Activated T-helper 1 cell treated with Interleukin-2 at 50 U/mL for 16 hours (primary cell): Measurements from ENCODE around the gene SNRNP25.

ENCODE experiments used
- DNase-seq: peaks from one replicate; pipeline ENCODE4 v3.0.0-alpha.2; 2020; ENCODE audit warnings: low read depth

SNRNP25 gene

DNA sequence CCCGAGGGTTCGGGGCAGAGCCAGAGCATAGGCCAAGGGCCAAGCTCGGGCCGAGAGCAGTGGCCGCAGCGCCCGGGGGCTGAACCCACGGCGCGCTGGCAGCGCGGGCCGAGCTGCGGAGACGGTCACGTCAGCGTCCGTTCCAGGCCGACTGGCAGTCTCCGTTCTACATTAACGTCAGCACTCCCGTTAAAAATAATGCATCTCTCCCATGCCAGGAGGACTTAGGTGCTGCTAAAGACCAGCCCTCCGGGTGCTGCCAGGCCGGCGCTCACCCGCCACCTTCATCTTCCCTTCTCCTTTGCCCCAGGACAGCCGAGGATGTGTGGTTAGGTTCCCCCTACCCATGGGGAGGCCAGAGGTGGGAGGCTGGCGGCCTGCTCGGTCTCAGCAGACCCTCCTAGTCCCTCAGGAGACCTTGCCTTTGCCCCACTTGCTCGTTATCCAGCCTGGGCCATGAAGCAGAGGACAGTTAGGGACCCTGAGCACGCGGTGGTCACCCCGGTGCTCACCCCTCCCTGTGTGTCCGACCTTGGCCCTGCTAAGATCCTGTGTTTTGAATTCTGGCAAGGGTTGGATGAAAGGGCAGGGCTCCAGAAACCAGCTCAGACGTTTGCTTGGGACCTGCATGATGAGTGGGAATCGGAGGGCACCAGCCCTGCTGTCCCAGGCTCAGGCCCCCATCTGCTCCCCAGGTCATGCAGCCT is 25.0 kb downstream of the SNRNP25 start:
- DNase-seq = no peak

DNA sequence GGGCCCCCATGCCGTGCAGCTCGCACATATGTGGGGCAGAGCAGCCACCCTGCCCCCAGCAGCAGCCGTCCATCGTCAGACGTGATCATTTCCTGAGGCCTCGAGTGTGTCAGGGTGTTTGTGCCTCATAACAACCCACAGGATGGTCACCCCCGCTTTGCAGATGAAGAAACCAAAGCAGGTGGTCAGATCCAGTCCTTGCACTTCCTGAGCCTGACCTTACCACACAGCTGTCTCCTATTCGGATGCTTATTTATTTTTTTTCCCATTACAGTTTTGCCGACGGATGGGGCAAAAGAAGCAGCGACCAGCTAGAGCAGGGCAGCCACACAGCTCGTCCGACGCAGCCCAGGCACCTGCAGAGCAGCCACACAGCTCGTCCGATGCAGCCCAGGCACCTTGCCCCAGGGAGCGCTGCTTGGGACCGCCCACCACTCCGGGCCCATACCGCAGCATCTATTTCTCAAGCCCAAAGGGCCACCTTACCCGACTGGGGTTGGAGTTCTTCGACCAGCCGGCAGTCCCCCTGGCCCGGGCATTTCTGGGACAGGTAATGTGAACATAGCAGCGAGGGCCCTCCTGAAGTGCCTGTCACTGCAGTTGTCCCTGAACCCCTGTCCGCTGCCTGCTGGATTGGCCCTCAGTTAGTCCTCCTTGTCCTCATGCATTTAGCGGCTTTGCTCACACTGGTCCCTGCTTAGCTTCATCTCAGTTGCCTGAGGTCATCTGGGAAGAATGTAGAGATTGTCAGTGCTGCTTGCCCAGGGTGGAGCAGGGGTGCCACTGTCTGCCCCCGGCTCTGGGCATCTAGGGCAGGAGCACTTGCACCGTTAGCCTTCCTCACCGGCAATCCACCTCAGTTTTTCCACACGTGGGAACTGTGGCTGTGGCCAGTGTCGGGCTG is 25.8 kb downstream of the SNRNP25 start:
- no peak for DNase-seq

DNA sequence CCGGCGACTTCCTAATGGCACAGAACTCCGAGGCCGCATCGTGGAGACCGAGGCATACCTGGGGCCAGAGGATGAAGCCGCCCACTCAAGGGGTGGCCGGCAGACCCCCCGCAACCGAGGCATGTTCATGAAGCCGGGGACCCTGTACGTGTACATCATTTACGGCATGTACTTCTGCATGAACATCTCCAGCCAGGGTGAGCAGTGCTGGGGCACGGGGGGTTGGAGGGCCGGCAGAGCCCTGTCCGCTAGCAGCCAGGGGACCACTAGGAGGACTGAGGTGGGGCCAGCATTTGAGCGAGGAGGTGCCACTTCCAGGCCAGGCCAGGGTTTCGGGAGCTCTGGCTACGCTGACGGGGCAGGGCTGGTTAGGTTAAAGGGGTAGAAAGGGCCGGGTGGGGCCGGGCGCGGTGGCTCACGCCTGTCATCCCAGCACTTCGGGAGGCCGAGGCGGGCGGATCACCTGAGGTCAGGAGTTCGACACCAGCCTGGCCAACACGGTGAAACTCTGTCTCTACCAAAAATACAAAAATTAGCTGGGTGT is 29.5 kb downstream of the SNRNP25 start:
- DNase-seq = no peak

DNA sequence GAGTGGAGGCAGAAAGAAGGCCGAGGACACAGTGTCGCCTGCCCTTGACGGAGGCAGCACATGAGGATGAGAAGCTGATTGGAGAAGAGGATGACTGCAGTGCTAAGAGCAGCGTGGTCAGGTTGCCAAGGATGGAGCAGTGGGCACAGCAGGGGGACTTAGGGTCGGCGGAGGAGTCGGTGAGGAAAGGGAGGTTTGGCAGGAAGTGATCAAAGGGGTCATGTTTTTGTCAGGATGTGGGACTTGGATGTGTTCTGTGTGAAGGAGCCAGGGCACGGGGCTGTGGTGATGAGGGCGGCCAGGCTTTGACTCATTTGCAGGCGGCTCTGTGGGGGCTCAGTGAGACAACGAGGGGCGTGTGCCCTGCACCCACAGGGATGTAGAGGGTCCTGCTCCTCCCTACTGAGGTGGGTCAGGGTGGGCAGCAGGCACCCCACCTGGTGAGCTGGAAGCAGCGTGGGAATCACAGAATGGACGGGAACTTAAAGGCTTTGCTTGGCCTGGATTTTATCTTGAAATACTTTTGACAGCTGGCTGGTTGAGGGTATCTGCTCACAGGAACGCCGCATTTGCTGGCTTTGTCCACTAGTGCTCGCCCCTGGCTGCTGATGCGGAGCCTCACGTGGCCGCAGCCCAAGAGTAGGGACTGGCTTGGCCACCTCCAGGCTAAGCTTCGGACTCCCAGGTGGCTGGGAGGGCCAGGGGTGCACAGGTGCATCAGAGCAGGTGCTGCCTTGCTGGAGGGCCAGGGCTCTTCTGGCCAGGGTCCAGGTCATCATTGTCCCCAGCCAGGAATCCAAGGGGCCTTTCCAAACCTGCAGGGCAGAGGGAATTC is 30.4 kb downstream of the SNRNP25 start:
- DNase-seq = no peak

DNA sequence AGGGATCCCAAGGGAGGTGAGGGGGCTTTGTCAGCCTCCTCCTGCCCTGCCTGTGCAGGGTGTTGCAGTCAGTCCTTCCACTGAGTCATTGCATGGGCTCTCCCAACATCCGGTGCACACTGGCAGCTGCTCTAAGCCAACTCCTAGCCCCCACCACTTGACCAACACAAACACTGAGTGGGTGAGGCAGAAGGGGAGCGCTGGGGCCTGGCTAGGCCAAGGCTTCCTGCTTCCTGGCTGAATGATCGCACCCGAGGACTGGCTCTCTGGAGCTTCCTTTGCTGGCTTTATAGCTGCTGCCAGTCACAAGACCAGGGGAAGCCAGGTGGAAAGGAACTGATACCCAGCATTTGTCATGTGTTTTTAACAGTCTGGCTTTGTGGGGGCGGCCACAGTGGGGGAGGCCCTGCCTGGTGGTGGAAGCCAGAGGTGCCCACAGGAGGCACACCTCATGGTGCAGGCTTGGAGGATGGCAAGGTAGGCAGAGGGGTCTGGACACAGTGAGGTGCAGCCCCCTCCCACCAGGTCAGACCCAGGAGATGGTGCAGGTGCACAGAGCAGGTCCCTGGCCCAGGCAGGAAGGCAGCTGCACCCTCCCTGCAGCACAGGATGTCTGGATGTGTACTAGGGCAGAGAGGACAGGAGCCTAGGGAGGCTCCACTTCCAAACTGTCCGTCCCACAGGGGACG is 31.2 kb downstream of the SNRNP25 start:
- no peak for DNase-seq

DNA sequence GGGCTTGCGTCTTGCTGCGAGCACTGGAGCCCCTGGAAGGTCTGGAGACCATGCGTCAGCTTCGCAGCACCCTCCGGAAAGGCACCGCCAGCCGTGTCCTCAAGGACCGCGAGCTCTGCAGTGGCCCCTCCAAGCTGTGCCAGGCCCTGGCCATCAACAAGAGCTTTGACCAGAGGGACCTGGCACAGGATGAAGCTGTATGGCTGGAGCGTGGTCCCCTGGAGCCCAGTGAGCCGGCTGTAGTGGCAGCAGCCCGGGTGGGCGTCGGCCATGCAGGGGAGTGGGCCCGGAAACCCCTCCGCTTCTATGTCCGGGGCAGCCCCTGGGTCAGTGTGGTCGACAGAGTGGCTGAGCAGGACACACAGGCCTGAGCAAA is 31.8 kb downstream of the SNRNP25 start:
- DNase-seq = no peak

DNA sequence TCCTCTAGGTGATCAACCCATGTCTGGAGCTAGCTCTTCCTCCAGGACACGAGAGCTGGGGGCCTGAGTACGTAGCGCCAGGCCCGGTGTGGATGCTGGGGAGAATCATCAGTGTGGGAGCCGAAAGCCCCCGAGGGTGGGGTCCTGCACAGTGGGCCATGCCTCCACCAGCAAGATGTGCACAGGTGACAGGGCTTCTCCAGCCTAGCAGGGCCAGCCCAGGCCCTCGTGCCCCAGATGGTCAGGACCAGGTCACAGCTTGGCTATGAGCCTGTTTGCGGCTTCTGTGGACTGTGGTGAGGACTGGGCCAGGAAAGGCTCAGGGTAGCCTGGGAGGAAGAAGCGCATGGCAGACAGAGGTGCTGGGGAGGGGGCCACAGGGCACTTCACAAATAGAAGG is 32.2 kb downstream of the SNRNP25 start:
- DNase-seq = no peak

DNA sequence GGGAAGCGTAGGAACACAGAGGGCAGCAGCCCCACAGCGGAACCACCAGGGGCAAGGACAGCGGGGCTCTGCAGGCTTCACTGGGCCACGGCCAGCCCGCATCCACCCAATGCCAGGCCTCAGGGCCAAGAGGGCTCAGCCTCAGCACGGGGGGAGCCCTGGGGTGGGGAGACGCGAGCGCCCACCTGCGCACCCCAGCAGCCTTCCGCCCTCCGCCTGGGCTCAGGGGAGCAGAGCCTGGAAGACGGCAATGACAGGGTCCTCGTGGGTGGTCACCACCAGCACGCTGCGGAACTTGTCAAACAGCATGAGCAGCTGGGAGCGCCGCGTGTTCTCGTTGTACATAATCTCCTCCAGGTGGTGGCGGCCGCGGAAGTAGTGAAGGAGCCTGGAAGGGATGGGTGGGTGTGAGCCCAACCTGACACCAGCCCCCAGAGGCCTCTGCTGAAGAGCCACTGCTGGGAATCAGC is 32.9 kb downstream of the SNRNP25 start:
- DNase-seq = no peak

DNA sequence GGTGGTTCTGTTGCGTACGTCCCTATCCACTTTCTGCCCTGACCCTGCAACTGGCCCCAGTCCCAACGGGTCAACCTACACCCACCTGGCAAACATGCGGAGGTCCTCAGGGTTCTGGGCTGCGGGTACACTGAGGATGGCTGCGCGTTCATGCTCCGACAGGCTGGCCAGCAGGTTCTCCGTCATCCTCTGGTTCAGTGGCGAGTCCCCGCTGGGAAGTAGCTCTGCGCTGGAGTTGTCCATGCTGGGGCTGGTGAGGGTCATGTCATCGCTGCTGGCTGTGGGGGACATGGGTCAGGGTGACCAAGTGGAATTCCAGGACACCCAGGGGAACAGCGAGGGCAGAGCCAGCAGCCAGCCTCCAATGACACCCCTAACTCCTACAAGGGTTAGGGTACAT is 35.0 kb downstream of the SNRNP25 start:
- no peak for DNase-seq

DNA sequence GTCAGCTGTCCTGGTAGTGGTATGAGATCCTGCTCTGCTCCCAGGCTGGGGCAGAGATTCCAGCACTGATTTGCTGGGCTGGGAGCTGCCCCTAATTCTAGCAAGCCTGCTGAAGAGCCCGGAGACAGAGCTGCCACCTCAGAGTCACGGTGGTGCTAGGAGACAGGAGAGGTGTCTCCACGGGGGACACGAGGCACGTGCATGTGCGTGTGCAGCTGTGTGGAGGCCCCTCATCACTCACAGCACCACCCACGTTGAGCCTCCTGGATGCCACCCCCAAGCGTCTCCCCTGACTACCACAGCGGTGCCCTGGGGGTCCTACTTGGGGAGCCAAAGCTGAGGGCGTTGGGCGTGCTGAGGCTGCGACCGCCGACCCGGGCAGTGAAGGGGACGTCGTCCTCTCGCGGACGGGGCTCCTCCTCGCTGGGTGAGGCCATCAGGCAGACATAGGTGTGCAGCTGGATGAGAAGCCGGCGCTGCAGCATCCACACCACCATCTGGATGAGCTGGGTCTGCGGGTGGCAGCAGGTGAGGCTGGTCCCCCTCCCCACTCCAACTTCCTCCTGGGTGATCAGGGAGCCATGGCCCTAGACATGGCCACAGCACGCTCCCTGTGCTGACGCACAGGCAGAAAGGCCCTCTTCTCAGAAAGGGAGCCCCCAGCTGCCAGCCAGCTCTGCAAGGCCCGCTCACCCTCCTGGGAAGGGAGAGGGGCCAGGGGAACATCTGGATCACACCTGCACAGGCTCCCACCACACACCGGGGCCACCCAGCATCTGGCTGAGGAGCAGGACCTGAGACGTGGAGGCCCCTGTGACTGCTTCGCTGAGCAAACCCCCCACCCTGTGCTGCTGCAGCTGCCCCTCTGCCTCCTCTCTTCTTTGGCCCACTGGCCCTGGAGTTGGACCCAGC is 36.0 kb downstream of the SNRNP25 start:
- DNase-seq = no peak

DNA sequence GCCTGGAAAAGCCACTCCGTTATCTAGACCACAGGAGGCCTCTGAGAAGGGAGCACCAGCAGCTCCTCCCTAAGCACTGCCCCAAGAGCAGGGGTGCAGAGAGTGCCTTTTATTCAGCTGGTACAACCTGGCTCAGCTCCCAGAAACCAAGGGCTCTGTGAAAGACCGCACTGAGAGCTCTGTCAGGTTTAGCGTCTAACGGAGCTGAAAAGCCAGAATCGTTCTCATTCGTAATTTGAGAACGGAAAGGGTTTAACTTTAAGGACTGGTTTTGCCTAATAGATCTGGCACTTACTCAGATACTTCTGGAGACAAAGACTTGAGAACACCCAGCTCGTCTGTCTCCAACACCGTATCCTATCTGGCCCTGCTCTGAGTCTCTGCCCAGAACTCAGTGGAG is 37.9 kb downstream of the SNRNP25 start:
- no peak for DNase-seq

DNA sequence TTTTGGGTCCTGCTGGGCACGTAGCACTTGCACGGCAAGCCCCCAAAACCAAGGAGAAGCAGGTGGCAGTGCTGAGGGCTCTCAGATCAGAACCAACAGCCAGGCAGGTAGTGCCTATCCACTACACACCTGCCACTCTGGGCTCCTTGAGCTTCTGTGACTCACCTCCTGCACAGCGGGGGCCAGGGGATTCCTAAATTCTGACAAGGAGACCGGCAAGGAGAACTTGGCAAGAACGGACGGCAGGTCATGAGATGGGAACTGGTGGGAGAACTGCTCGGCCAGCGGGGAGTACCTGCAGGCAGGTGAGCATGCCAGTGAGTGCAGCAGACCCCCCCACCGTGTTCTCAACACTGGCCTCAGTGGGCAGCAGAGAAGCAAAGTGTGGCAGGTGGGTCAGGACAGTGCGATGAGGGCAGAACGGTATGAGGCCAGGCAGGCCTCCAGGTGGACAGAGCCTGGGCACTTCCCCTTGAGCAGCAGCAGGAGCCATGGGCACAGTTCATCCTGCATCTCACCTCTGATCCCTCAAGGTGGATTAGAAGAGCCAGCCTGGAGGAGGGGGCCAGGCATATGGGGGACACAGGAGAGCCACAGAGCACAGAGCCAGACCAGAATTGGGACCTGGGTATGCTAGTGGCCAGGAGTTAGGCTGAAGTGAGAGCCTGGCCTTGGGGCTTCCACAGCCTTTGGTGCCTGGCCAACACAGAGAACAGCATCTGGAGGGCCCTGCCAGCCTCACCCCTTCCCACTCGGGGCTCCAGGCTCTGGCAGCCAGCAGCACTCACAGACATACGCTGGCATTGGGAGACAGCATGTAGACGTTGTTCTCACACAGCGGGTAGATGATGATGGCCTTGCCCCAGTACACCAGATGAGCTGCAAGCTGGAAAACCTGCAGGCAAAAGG is 39.1 kb downstream of the SNRNP25 start:
- DNase-seq = no peak

DNA sequence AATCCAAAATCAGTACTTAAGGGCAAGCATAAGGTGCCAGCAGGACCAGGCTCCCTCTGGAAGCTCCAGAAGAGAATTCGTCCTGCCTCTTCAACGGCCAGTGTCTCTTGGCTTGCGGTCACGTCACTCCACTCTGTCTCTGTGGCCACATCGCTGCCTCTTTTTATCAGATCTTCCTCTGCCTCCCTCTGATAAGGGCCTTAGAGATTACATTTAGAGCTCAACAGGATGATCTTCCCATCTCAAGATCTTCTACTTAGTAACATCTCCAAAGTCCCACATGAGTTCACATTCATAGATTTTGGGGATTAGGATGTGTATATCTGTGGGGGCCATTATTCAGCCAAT is 41.3 kb downstream of the SNRNP25 start:
- DNase-seq = no peak

DNA sequence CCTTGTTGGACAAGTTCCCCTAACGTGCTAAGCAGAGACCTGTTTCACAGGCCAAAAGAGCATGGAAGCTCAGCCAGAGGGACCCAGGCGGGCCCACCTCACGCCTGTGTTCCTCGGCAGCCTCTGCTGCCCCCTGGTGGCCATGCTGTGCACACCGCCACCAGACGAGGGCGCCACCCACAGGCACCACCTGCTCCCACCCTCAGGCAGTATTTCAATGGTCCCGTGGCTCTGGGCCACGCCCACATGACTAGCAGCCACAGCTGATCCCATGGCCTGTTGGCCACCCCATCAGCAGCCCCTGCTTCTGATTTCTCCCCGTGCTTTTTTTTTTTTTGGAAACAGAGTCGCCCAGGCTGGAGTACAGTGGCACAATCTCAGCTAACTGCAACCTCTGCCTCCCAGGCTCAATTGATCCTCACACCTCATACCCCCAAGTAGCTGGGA is 43.3 kb downstream of the SNRNP25 start:
- DNase-seq = peak; percentile 82

DNA sequence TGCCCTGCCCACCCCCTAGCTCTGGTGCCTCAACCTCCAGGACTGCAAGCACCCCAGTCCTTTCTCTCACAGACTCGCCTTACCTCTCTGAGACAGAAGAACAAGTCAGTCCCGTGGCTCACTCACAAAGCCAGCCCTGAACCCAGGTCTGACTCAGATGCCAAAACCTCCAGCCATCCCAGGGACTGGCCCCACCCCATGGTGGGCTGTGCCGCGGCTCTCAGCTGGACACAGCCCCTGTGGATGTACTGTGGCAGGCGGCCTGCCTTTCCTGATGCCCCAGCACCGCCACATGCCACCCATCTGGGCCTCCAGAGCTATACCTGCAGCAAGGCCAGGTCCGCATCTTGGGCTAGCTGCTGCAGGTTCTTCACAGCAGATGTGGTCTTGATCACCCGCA is 44.2 kb downstream of the SNRNP25 start:
- no peak for DNase-seq

DNA sequence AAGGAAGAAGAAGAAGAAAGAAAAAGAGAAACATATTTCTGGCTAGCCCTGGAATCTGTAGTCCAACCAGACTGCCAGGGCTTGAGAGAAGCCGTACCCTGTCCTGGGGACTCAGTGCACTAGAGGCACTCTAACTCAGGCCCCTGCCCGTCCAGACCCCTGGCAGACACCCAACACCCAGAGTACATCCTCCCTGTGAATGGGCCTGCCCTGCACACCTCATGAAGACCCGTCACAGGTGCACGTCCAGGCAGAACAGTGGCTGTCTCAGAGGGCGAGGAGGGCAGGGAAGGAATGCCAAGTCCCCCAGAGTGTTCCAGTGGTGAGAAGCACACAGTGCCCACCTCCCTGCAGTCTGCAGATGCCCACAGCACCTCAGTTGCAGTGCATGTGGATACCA is 47.4 kb downstream of the SNRNP25 start:
- DNase-seq = no peak

DNA sequence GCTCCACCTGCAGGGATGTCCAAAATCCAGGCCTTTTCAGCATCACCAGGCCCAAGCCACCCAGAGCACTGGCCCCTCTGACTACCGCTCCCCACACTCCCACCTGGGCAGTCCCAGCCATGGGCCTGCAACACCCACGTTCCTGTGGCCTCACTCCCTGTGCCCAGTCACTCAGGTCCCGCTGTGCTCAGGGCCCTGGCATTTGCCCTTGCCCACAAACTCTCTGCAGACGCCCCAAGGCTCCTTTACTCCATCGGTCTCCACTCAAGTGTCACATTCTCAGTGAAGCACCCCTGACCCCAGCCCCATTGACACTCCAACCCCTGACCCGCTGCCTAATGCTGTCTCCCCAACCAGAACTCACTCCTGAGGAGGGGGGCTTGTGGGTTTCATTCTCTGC is 48.0 kb downstream of the SNRNP25 start:
- no peak for DNase-seq

DNA sequence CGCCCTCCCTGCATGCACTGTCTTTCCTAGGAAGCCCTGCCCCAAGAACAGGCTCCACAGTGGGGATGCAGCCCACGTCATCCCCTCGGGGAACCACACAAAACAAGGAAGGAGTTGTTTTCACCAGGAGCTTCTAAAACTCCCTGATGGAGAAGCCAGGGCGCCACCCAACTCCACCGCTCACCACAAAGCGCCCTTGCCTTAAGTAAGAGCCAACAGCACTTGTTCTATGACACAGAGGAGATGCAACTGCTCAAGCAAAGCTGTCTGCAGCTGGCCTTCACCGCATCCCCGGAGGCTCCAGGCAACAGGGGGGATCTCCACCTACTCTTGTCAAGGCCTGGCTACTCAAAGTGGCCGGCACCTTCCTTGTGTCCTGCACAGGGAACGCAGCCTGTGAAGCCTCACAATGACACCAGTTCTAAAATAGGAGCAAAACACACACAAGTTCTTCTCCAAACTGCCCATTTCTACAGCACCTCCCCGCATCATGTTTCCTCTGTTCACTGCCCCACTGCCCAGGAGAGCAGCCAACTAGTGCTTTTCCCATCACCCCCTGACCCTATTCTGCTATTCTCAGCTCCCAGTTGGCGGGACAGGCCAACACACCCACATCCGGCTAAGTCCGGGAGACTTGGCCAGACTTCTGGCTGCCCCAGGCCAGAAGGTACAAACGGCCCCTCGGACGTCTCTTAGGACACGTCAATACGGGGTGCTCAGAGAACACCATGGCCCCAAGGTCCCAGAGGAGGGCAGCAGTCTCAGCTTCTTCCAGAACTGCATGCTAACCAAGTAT is 48.6 kb downstream of the SNRNP25 start:
- DNase-seq = no peak

DNA sequence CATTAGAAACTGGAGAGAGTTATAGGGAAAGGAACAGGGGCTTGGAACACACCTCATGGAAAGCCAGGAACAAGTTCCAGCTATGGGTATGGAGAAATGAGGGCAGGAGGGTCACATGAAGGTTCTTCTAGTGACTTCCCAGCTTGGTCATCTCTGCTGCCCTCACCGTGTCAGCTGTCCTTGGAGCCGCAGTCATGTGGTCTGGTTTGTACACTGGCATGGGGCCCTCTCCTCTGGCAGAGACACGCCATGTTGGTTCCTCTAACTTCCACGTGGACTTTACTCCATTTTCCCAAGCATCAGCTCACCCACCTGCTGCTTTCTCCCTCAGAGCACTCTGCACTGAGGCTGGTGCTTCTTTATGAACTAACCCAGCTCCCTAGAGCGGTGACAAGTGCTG is 50.7 kb downstream of the SNRNP25 start:
- DNase-seq = no peak
